Amygdala (tissue), 56 donors: ENCODE measurements around the gene SENP1.
A peak's percentile ranks its signal among the peaks of the same experiment; 100 is the strongest.
"Not testable (repeated sequence)": the region's sequence is repeated elsewhere in the genome, so short reads cannot be mapped to it uniquely, and the experiment has no call there.

ENCODE experiments used
- DNase-seq, 56 donors: peaks; one replicate each; lab custom pipeline; 2025; lab: John Stamatoyannopoulos, UW

The SENP1 gene

DNA sequence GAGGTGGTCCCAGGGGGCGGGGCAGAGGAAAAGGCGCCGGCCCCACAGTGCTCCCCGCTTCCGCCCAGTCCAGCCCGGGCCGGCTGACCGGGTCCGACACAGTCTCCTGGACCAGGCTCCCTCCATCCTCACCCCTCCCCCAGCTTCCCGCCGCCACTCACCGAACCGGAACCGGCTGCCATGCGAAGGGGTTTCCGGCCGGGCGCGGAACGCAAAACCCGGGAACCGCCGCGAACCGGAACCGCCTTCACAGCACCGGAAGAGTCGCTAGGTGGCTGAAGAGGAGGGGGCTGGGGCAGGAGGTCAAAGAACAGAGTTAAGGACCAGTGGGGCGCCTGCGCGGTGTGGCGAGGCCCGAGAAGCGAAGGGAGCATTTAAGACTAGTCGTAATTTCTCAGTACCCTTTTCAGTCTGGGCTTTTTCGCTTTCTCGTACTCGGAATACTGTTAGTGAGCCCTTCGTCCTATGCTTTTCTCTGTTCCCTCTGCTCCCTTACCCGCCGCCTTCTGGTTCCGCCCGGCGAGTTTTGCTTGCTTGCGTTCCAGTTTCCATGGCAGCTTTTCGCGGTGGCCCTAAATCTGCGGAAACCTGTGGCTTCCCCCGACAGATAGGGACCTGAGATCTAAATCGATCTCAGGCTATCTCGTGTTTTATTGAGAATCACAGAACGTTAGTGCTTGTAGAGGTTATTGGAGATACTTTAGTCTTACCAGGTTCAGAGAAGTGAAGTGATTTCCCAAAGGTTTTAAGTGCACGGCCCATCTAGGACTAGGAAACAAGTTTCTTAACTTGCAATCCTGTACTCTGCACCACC, at the start of gene SENP1:
TSS of gene SENP1 (minus strand) at position 213 of the 814 bp plus-strand sequence. CDS start 4,607 bp downstream, outside the sequence.
- peak; percentile 32 to 94 (median 86) for DNase-seq

DNA sequence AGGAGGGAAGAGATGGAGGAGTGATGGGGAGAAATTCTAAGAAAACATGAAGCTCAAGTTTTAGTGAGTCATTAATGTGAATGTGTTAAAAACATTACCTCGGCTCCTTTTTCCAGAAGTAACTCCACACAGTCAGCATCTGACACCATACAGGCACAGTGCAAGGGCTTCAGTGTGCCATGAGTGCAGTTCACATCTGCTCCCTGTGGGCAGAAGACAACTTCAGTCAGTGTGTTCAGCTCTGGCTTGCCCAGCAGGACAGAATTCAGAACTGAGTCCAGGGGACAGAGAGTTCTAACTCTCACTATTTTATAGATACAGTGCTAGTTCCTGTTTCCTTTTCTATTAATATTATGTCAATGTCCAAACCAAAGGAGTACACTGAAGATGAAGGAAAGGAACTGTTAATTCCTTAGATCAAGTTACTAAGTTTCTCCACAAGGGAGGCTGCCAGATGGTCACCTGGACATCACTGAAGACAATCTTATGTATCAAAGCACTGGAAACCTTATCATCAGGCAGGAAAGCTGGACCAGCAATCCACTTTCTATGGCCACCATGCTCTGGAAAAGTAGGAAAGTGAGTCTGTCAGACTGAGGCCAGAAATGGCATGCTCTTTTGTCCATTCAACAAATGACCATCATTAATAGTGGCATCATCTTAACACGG, 45.4 kb upstream of the SENP1 start:
- DNase-seq: no peak

DNA sequence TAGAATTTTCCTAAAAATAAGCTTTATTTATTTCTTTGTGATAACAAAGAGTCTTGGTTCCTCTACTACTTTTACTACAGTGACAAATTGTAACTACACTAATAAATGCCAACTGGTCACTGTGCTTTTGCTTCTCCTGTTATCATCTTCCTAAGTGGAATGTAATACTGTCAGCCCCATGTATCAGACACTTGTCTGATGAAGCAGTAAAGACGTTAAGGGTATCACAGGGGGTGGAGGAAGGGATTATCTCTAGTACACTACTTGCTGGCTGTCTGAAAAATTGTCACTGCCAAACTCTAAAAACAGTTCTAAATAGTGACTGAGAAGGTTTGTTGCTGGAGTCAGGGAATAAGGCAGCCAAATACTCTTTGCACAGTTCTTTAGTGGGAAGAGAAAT, 40.1 kb upstream of the SENP1 start:
- no peak for DNase-seq

GRCh38 chr12:48143898-48144297, 38.0 kb upstream of the SENP1 start:
- no peak for DNase-seq

GRCh38 chr12:48142818-48143674, 37.2 kb upstream of the SENP1 start:
- no peak for DNase-seq

GRCh38 chr12:48135027-48135426, 29.1 kb upstream of the SENP1 start:
- no peak for DNase-seq

DNA sequence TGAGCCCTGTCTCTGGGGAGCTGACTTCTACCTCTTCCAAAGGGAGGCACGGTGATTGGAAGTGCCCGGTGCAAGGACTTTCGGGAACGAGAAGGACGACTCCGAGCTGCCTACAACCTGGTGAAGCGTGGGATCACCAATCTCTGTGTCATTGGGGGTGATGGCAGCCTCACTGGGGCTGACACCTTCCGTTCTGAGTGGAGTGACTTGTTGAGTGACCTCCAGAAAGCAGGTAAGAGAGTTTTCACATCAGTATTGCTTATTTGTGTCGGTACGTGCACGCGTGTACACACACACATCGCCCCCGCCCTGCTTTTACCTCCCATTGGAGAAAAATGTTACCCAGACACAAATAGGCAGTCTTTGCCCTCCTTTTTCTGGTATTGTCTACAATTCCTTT, 26.9 kb upstream of the SENP1 start:
- no peak for DNase-seq

DNA sequence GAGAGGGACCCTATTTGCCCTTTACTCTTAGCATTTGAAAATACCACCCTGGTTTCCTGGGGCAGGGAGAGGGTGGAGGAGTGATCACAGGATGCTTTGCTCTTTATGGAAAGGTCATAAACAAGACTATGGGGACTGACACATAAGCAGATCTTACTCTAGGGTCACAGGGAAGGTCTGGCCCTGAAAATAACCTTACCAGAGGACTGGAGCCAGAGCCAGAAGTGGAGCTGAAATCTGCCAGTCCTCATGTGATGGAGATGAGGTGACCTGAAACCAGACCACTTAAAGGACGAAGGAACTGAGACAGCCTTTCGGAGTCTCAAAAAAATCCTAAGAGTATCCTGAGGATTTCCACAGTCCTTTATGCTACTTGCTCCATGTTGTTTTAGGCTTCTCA, 25.6 kb upstream of the SENP1 start:
- DNase-seq: no peak

DNA sequence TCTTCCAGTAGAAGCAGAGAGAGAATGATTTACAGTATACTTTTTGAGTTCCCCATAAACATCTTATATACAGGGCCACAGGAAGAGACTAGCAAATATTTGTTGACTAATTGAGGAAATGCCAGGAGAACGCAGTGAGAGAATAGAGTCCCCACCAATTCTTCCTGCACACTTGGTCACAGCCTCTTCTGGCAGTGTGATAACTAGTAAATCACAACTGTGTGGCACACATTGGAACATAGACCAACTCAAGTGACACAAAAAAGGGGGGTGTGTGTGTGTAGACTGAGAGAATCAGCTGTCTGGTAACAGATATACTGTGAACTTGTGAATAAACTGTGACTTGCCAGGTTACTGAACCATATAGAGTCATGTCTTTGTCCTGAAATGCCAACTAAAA, 23.5 kb upstream of the SENP1 start:
- no peak for DNase-seq

- no peak for DNase-seq
Measured at GRCh38 chr12:48128800-48129199, 22.9 kb upstream of the SENP1 start.

- DNase-seq: no peak
Measured at GRCh38 chr12:48126953-48127630, 21.2 kb upstream of the SENP1 start.

GRCh38 chr12:48125985-48126384, 20.1 kb upstream of the SENP1 start:
- peak in 1 of 56 donors; percentile 2 for DNase-seq

DNA sequence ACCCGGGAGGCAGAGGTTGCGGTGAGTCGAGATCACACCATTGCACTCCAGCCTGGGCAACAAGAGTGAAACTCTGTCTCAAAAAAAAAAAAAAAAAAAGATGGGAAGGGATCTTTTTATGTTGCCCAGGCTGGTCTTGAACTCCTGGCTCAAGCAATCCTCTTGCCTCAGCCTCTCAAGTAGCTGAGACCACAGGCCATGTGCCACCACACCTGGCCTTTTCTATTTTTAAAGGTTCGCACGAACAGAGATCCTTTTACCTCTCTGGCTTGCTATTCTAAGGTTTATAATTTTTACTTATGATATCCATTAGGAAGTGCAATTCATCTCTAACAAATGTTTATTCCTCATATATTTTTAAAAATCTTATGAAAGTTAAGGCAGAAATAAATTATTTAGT, 19.7 kb upstream of the SENP1 start:
- DNase-seq: not testable (repeated sequence)

GRCh38 chr12:48123169-48123568, 17.3 kb upstream of the SENP1 start:
- no peak for DNase-seq

GRCh38 chr12:48122065-48122834, 16.4 kb upstream of the SENP1 start:
- DNase-seq: no peak

- no peak for DNase-seq
Measured at GRCh38 chr12:48121522-48121921, 15.6 kb upstream of the SENP1 start.

DNA sequence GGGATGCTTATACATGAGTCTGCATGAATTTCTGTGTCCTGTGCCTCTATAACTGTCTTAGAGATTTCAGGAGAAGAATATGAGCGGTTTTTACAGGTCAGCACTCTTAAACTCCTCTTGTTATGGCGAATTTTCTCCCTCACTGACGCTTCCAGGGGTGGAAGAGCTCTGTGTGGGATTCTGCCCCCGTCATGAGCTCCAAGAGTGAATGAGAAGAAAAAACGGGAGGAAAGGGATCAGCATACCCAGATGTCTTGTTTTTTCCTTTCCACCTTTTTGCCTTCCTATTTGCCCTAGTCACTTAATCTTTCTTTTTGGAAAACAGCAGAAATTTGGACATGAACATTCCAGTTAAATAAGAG, 13.9 kb upstream of the SENP1 start:
- no peak for DNase-seq

GRCh38 chr12:48119078-48119833, 13.4 kb upstream of the SENP1 start, which contains the start of gene PFKM:
PFKM (plus strand) TSS chr12:48119364; CDS start chr12:48122775, 3,411 bp downstream.
- peak in 52 of 56 donors; percentile 3 to 85 (median 56) for DNase-seq
